AG08396 (cell line): ENCODE measurements around the gene COL13A1.
A peak's percentile ranks its signal among the peaks of the same experiment; 100 is the strongest.

ENCODE experiments used
- DNase-seq: peaks from one replicate; pipeline ENCODE4 v3.0.0; 2012; ENCODE audit warnings: low spot score, mixed read lengths

The COL13A1 gene

GRCh38 chr10:69968830-69969229 is 167.1 kb downstream of the COL13A1 start:
- DNase-seq = peak; percentile 10

- DNase-seq = peak; percentile 0
These were observed 168.3 kb downstream of the COL13A1 start for GRCh38 chr10:69969977-69970376.

GRCh38 chr10:69972981-69973397 is 171.3 kb downstream of the COL13A1 start:
- peak; percentile 50 for DNase-seq

- DNase-seq = peak; percentile 2
These were observed 172.0 kb downstream of the COL13A1 start for GRCh38 chr10:69973678-69974077.

- peak; percentile 56 for DNase-seq
These were observed 172.9 kb downstream of the COL13A1 start for GRCh38 chr10:69974551-69975155.

- DNase-seq = peak; percentile 1
These were observed 175.3 kb downstream of the COL13A1 start for GRCh38 chr10:69976795-69977546.

- DNase-seq = no peak
These were observed 177.5 kb downstream of the COL13A1 start for GRCh38 chr10:69979174-69979573.

GRCh38 chr10:69980672-69981071 is 179.0 kb downstream of the COL13A1 start:
- DNase-seq = no peak

- no peak for DNase-seq
These were observed 186.4 kb downstream of the COL13A1 start for GRCh38 chr10:69988094-69988493.

GRCh38 chr10:69991151-69991550 is 189.4 kb downstream of the COL13A1 start:
- DNase-seq = no peak

- peak; percentile 82 for DNase-seq
These were observed 192.6 kb downstream of the COL13A1 start for GRCh38 chr10:69994262-69994661.

GRCh38 chr10:69996611-69997010 is 194.9 kb downstream of the COL13A1 start:
- DNase-seq = no peak

- no peak for DNase-seq
These were observed 198.6 kb downstream of the COL13A1 start for GRCh38 chr10:70000262-70000661.

- DNase-seq = no peak
These were observed 205.6 kb downstream of the COL13A1 start for GRCh38 chr10:70007116-70007820.
